ENCODE results near the gene DAW1.

DAW1 gene

DNA sequence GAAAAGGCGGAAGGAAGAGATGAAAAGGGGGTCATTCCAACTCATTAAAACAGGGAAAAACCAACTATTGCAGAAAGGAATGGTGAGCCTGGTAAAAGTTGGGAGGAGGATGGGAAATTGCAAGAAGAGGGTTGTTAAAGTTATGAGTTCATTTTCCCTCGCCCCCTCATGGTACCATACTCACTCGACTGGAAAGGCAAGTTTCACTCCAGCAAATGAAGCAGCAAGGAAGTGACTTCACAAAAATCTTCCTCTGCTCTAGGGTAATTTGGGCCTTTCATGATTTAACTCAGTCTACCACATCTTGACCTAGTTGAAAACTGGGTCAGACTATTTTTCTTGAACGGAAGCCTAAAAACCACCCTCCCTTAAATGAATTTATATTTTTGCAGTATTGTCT lies 22.8 kb upstream of the DAW1 start:
- TF ChIP-seq, protein P1, sequence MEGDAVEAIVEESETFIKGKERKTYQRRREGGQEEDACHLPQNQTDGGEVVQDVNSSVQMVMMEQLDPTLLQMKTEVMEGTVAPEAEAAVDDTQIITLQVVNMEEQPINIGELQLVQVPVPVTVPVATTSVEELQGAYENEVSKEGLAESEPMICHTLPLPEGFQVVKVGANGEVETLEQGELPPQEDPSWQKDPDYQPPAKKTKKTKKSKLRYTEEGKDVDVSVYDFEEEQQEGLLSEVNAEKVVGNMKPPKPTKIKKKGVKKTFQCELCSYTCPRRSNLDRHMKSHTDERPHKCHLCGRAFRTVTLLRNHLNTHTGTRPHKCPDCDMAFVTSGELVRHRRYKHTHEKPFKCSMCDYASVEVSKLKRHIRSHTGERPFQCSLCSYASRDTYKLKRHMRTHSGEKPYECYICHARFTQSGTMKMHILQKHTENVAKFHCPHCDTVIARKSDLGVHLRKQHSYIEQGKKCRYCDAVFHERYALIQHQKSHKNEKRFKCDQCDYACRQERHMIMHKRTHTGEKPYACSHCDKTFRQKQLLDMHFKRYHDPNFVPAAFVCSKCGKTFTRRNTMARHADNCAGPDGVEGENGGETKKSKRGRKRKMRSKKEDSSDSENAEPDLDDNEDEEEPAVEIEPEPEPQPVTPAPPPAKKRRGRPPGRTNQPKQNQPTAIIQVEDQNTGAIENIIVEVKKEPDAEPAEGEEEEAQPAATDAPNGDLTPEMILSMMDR (IDR thresholded peaks at IDR 0.05), result no peak
- Histone ChIP-seq H3K4me3 (no peak overlapping the region), H3K27ac (no peak overlapping the region)
- DNase-seq (ENCODE audit: low spot score), result no peak

DNA sequence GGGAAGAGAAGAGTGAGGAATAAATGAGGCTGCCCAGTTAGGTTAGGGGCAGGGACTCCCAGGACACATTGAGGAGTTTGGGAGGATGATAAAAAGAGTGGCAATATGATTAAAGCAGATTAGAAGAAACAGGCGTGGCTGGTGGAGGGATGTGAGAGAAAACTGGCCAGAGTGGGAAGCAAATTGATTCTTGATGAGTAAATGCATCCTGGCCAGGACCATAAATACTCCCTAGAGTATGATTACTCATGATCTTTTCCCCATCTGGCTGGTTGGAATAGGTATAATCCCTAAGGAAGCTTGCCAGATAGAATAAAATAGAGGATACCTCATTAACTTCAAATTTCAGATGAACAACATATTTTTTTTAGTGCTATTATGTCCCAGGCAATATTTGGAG lies 21.5 kb upstream of the DAW1 start:
- Histone ChIP-seq H3K4me3 (no peak overlapping the region), H3K27ac (no peak overlapping the region)
- TF ChIP-seq, protein P1 (IDR thresholded peaks at IDR 0.05), result no peak
- no peak for DNase-seq (ENCODE audit: low spot score)

DNA sequence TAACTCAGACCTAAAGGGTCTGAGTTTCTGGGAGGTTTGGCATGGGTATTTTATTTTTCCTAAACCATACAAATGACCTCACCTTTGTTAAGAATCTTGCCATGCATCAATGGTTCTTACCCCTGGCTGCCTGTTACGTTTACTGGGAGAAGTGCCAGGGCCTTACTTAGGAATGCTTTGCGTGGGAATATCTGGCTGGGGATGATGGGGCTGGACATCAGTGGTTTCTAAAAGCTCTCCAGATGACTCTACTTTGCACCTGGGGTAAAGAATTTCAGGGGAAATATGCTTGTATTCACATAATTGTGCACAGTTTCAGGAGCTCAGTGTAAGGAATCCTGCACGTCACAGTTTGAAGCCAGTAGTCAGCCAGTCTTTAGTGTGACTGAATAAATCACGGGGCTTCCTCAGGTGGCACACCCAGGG lies 18.2 kb upstream of the DAW1 start:
- H3K4me3 ChIP-seq, result no peak overlapping the region
- TF ChIP-seq, protein P1 (IDR thresholded peaks at IDR 0.05), result no peak
- no peak for DNase-seq (ENCODE audit: low spot score)
- no peak overlapping the region for H3K27ac ChIP-seq

GRCh38 chr2:227853765-227854271 lies 17.6 kb upstream of the DAW1 start:
- Histone ChIP-seq H3K27ac (no peak overlapping the region), H3K4me3 (no peak overlapping the region)
- TF ChIP-seq, protein P1 (IDR thresholded peaks at IDR 0.05), result no peak
- DNase-seq (ENCODE audit: low spot score), result no peak

DNA sequence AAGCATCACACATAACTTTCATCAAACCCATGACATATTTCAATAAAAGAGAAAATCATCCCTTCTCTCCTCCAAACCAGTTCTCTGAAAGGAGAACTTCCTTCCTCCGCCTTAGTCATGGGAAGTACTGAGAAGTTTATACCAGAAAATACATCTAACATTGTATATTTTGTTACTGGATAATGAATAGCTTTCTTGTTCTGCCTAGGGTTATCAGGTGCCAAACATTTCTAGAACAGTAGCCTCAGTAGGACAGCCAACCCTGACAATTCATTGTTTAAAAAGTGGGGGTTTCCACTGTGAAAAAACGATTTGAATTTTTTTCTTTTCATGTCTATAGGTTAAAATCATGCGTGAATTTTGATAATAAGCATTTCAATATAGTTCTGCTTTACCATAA lies 16.0 kb upstream of the DAW1 start:
- no peak overlapping the region for H3K4me3 ChIP-seq
- TF ChIP-seq, protein P1 (IDR thresholded peaks at IDR 0.05), result no peak
- no peak for DNase-seq (ENCODE audit: low spot score)
- no peak overlapping the region for H3K27ac ChIP-seq

DNA sequence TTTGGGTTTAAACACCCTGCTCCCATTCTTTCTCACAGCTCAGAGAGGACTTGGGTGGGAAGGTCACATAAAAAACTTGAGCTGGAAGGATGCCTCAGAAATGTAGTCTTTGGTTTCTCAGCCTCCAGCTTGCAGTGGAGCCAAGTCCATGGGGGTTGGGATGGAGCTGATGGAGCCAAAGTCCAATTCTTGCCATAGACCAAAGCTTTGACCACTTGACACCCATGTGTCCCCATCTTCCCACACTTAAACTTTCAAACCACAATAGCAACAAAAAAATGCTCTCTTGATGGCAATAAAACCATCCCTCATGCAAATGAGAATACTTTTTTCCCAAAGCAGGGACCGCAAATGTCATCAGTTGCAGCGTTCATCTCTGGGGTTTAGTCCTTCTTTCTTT lies 14.7 kb upstream of the DAW1 start:
- Histone ChIP-seq H3K4me3 (no peak overlapping the region), H3K27ac (no peak overlapping the region)
- TF ChIP-seq, protein P1 (IDR thresholded peaks at IDR 0.05), result no peak
- no peak for DNase-seq (ENCODE audit: low spot score)

DNA sequence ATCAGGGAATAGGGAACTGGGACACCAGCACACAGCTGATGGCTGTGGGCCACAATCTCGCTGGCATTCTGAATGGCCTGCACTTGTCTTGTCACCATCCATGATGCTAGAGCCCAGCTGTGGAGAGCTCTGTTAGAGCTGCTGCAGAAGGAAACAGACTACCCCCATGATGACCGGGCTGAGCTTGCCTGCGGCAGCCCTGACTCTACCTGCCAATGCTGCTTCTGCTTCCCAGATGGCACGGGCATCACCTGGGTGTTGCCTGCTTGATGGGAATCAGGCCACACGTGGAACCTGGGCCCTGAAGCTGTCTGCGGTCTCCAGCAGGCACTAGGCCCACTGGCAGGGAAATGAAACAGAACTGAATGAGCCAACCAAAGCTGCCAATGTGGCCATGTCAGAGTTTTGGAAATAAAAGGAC lies 11.2 kb upstream of the DAW1 start:
- Histone ChIP-seq H3K27ac (peak overlapping the region; percentile 59 to 79), H3K4me3 (no peak overlapping the region)
- TF ChIP-seq, protein P1 (IDR thresholded peaks at IDR 0.05), result no peak
- no peak for DNase-seq (ENCODE audit: low spot score)

Data from coronary artery (tissue), 2 donors.